Left lung (tissue), 10 donors: ENCODE results near the gene RASSF8. TPM values are rescaled to one million over a fixed set of nuclear protein-coding genes. Genes with fewer than 3 reads are reported as not detected.

Source experiments
- ATAC-seq: fragments of 200-7000 bp; cut with Tn5 transposase; one replicate; pipeline ENCODE4 v1.9.1; 2020; ENCODE audit warnings: moderate library complexity
- DNase-seq, 4 donors: peaks; one replicate each; pipeline ENCODE4 v3.0.0-alpha.2; 2013 to 2020
- H3K27ac ChIP-seq, 2 donors: fragments of 200-600 bp; sonication (generic) in 1 of 2; one replicate each; pipeline versions ENCODE4 v1.5.0 to v1.8.0; 2020 to 2021
- H3K27me3 ChIP-seq, 2 donors: fragments of 200-600 bp; sonication (generic) in 1 of 2; one replicate each; pipeline versions ENCODE4 v1.5.0 to v1.8.0; 2020 to 2021
- H3K36me3 ChIP-seq, 2 donors: fragments of 200-600 bp; sonication (generic) in 1 of 2; one replicate each; pipeline versions ENCODE4 v1.5.0 to v1.8.0; 2020 to 2021
- H3K4me1 ChIP-seq, 2 donors: fragments of 200-600 bp; one replicate each; pipeline ENCODE4 v1.8.0; 2021
- H3K4me3 ChIP-seq, 2 donors: fragments of 200-600 bp; sonication (generic) in 1 of 2; one replicate each; pipeline versions ENCODE4 v1.5.0 to v1.8.0; 2020 to 2021; ENCODE audit warnings: mild to moderate bottlenecking in 1 of 2
- H3K9me3 ChIP-seq, 2 donors: fragments of 200-600 bp; sonication (generic) in 1 of 2; one replicate each; pipeline versions ENCODE4 v1.5.0 to v1.8.0; 2020 to 2021
- CTCF ChIP-seq, 2 donors: fragments of 200-600 bp; sonication (generic) in 1 of 2; IDR thresholded peaks; one replicate each; pipeline versions ENCODE4 v1.5.0 to v1.8.0; 2021; ENCODE audit warnings: antibody characterized with exemption in 2 of 2
- intact Hi-C, 2 donors: fragments of 100-400 bp; cut with DNase I; formaldehyde crosslinking; loops; one replicate each; pipeline versions ENCODE4 v1.11.2 to v1.14.2; 2022
- polyA plus RNA-seq, 6 donors: library from polyadenylated mRNA; unstranded; fragments of 120-200 nt; gene quantifications; one replicate each; pipeline ENCODE4 v1.2.1, GENCODE V29; 2013; ENCODE audit not compliant: insufficient read length in 6 of 6
- total RNA-seq, 2 donors: library from RNA; stranded (reverse); fragmentation: NEBNext Ultra II Directional; extraction: Animal tissue kit (Norgen Biotek cat#: 25700); gene quantifications; one replicate each; pipeline ENCODE4 v1.2.1, GENCODE V29; 2021
- donor health status: DM: no; HTN: yes; CAD: no.
- donor health status: DM: no; HTN: no; CAD: no.

The RASSF8 gene
- total and polyA plus RNA-seq, 8 donors, result 32.5 to 45.3 (median 37.1) TPM

DNA sequence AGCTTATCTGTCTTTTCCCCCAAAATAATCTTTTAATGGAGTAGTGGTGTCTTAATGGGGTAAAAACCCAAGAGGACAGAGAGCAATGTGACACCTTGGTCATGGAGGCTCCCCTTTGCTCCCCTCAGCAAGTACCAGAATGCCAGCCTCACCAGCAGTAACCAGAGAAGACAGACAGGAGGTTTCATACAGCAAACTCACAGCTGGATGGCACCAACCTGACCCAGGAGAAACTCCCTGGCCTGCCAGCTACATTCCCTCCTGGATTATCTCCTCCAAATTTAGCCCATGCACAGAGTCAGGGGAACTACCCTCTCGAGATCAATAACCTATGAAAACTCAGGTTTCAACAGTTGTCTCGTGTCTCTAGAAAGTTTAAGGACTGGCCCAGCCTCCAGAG, 150.4 kb downstream of the RASSF8 start:
- ATAC-seq (no peak), DNase-seq (no peak)
- Histone ChIP-seq H3K4me3 (no peak overlapping the region), H3K27me3 (no peaks in the 10 kb centered on the region), H3K27ac (no peak overlapping the region), H3K36me3 (no peaks in the 10 kb centered on the region), H3K4me1 (peaks cover 2 to 10% of the 10 kb centered on the region in 2 donors), H3K9me3 (no peaks in the 10 kb centered on the region)
- no peak for TF ChIP-seq CTCF (IDR thresholded peaks at IDR 0.05)
- intact Hi-C loops, result no loop called here

DNA sequence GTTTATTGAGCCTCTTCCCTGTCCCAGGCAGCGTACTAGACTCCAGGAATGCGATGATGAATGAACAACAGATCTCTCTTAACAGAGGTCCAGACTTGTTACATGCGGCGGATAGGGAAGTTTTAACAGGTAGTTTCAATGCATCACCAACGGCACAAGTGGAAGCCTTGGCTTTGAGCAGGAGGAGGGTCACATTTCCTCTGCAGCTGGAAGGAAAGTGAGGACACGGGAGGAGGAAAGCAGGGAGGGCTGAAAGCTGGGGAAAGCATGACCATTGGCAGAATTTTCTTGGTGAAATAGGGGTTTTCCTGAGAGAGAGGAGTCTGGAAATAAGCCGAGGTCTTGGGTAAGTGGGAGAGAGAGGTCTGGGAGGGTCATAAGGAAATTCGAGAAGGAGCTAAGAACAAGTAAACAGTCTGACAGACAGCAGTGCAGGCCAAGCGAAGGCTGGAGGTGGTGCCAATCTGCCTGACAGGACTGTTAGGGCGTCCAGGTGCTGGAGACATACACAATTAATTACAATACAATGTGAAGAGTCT, 150.9 kb downstream of the RASSF8 start:
- no peaks in the 10 kb centered on the region for H3K27me3 ChIP-seq
- no peak for ATAC-seq
- intact Hi-C loops, result no loop called here
- H3K36me3 ChIP-seq, result no peaks in the 10 kb centered on the region
- H3K9me3 ChIP-seq, result no peaks in the 10 kb centered on the region
- no peak for DNase-seq
- H3K4me3 ChIP-seq, result no peak overlapping the region
- TF ChIP-seq CTCF (IDR thresholded peaks at IDR 0.05), result no peak
- H3K27ac ChIP-seq, result no peak overlapping the region
- H3K4me1 ChIP-seq, result peaks cover 2 to 12% of the 10 kb centered on the region in 2 donors

GRCh38 chr12:26112232-26112631, 153.8 kb downstream of the RASSF8 start:
- no peak overlapping the region for H3K4me3 ChIP-seq
- H3K9me3 ChIP-seq, result no peaks in the 10 kb centered on the region
- no peaks in the 10 kb centered on the region for H3K36me3 ChIP-seq
- no peaks in the 10 kb centered on the region for H3K27me3 ChIP-seq
- H3K4me1 ChIP-seq, result peaks cover 2 to 19% of the 10 kb centered on the region in 2 donors
- no peak for TF ChIP-seq CTCF (IDR thresholded peaks at IDR 0.05)
- intact Hi-C loops, result no loop called here
- ATAC-seq (no peak), DNase-seq (no peak)
- H3K27ac ChIP-seq, result no peak overlapping the region

DNA sequence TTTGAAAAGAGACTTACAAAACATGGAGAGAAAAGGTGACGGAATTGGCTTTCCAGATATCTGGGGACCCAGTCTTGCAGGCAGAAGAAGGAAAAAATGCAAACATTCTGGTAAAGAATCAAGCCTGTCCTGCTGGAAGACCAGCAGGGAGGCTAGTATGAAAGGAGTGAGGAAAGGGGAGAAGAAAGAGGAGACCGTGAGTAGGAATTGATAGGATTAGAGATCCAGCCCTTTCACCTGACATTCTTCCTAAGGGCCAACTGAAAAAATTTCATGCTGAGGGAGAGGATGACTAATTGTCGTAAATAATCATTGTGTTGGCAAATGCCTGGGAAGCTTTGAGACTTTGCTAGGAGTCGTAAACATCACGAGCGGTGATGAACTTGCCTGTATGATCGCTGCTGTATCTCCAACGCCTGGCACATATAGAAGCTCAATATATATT, 154.2 kb downstream of the RASSF8 start:
- ATAC-seq (no peak), DNase-seq (no peak)
- Histone ChIP-seq H3K27me3 (no peaks in the 10 kb centered on the region), H3K36me3 (no peaks in the 10 kb centered on the region), H3K9me3 (no peaks in the 10 kb centered on the region), H3K4me1 (peaks cover 2 to 19% of the 10 kb centered on the region in 2 donors), H3K27ac (no peak overlapping the region), H3K4me3 (no peak overlapping the region)
- TF ChIP-seq CTCF (IDR thresholded peaks at IDR 0.05), result no peak
- intact Hi-C loops, result no loop called here

DNA sequence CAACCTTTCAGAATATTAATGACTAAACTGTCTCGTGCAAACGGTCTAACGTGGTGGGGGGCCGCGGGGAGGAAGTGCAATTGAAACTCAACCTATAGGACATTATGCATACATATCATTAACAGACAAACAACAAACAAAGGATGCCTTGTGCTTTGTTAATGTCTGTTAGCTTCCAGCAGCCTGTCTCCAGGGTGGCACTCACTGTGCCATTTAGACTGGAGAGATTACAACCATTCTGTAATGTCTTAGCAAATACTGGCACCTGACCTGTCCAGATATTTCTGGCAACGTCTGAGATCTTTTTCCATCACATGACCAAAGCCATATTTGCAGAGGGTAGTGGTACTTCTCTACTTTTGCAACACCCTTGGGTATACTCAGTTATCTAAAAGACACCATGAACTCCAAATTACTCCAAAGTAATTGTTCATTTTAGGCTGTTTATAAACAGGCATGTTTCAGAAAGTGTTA, 154.7 kb downstream of the RASSF8 start:
- intact Hi-C loops, result no loop called here
- peak overlapping the region in 1 of 2 donors; percentile 79 for H3K27ac ChIP-seq

More for the DNA sequence above, 154.7 kb downstream of the RASSF8 start:
- Histone ChIP-seq H3K4me3 (peak overlapping the region in 1 of 2 donors; percentile 47), H3K4me1 (peaks cover 2 to 19% of the 10 kb centered on the region in 2 donors), H3K9me3 (no peaks in the 10 kb centered on the region), H3K27me3 (peaks cover 0 to 3% of the 10 kb centered on the region in 2 donors), H3K36me3 (no peaks in the 10 kb centered on the region)
- TF ChIP-seq CTCF (IDR thresholded peaks at IDR 0.05), result no peak
- ATAC-seq, result peak; percentile 5
- no peak for DNase-seq
